ENCODE data around the gene EPHB2.

Gene EPHB2

GRCh38 chr1:22869325-22869724 is 158.7 kb downstream of the EPHB2 start:
- DNase-seq (ENCODE audit: insufficient read length, low spot score) (no peak), FAIRE-seq (no peak)
- TF ChIP-seq TAF1 (IDR thresholded peaks at IDR 0.05; ENCODE audit: low read depth, low read length) (no peak), PAX5 (IDR thresholded peaks at IDR 0.05; ENCODE audit: insufficient read depth, low read length, severe bottlenecking) (no peak), POLR2AphosphoS5 (IDR thresholded peaks at IDR 0.05; ENCODE audit: low read depth, low read length) (no peak), SPI1 (IDR thresholded peaks at IDR 0.05; ENCODE audit: low read depth, low read length) (no peak), POLR2A (IDR thresholded peaks at IDR 0.05; ENCODE audit: low read depth, low read length) (no peak), POU2F2 (IDR thresholded peaks at IDR 0.05; ENCODE audit: low read depth, low read length) (no peak)

GRCh38 chr1:22870201-22870871 is 159.7 kb downstream of the EPHB2 start:
- no peak for FAIRE-seq
- TF ChIP-seq POLR2A (IDR thresholded peaks at IDR 0.05; ENCODE audit: low read depth, low read length) (no peak), POLR2AphosphoS5 (IDR thresholded peaks at IDR 0.05; ENCODE audit: low read depth, low read length) (no peak), SPI1 (IDR thresholded peaks at IDR 0.05; ENCODE audit: low read depth, low read length) (no peak), PAX5 (IDR thresholded peaks at IDR 0.05; ENCODE audit: insufficient read depth, low read length, severe bottlenecking) (no peak), TAF1 (IDR thresholded peaks at IDR 0.05; ENCODE audit: low read depth, low read length) (no peak), POU2F2 (IDR thresholded peaks at IDR 0.05; ENCODE audit: low read depth, low read length) (no peak)
- DNase-seq (ENCODE audit: insufficient read length, low spot score) = no peak

- no peak for TF ChIP-seq POLR2A (IDR thresholded peaks at IDR 0.05; ENCODE audit: low read depth, low read length)
- TF ChIP-seq POU2F2 (IDR thresholded peaks at IDR 0.05; ENCODE audit: low read depth, low read length) = no peak
- TF ChIP-seq PAX5 (IDR thresholded peaks at IDR 0.05; ENCODE audit: insufficient read depth, low read length, severe bottlenecking) = no peak
- no peak for TF ChIP-seq TAF1 (IDR thresholded peaks at IDR 0.05; ENCODE audit: low read depth, low read length)
- TF ChIP-seq SPI1 (IDR thresholded peaks at IDR 0.05; ENCODE audit: low read depth, low read length) = no peak
- TF ChIP-seq POLR2AphosphoS5 (IDR thresholded peaks at IDR 0.05; ENCODE audit: low read depth, low read length) = no peak
- no peak for FAIRE-seq
- no peak for DNase-seq (ENCODE audit: insufficient read length, low spot score)
Measured at GRCh38 chr1:22872981-22873664, 162.5 kb downstream of the EPHB2 start.

- FAIRE-seq (no peak), DNase-seq (ENCODE audit: insufficient read length, low spot score) (no peak)
- no peak for TF ChIP-seq POLR2AphosphoS5 (IDR thresholded peaks at IDR 0.05; ENCODE audit: low read depth, low read length)
- TF ChIP-seq POLR2A (IDR thresholded peaks at IDR 0.05; ENCODE audit: low read depth, low read length) = no peak
- TF ChIP-seq TAF1 (IDR thresholded peaks at IDR 0.05; ENCODE audit: low read depth, low read length) = no peak
- no peak for TF ChIP-seq PAX5 (IDR thresholded peaks at IDR 0.05; ENCODE audit: insufficient read depth, low read length, severe bottlenecking)
- no peak for TF ChIP-seq POU2F2 (IDR thresholded peaks at IDR 0.05; ENCODE audit: low read depth, low read length)
- no peak for TF ChIP-seq SPI1 (IDR thresholded peaks at IDR 0.05; ENCODE audit: low read depth, low read length)
Measured at GRCh38 chr1:22874785-22875184, 164.1 kb downstream of the EPHB2 start.

- no peak for FAIRE-seq
- DNase-seq (ENCODE audit: insufficient read length, low spot score) = no peak
- no peak for TF ChIP-seq POLR2AphosphoS5 (IDR thresholded peaks at IDR 0.05; ENCODE audit: low read depth, low read length)
- no peak for TF ChIP-seq POU2F2 (IDR thresholded peaks at IDR 0.05; ENCODE audit: low read depth, low read length)
- TF ChIP-seq POLR2A (IDR thresholded peaks at IDR 0.05; ENCODE audit: low read depth, low read length) = no peak
- TF ChIP-seq SPI1 (IDR thresholded peaks at IDR 0.05; ENCODE audit: low read depth, low read length) = no peak
- TF ChIP-seq PAX5 (IDR thresholded peaks at IDR 0.05; ENCODE audit: insufficient read depth, low read length, severe bottlenecking) = no peak
- TF ChIP-seq TAF1 (IDR thresholded peaks at IDR 0.05; ENCODE audit: low read depth, low read length) = no peak
Measured at GRCh38 chr1:22875241-22875640, 164.6 kb downstream of the EPHB2 start.

DNA sequence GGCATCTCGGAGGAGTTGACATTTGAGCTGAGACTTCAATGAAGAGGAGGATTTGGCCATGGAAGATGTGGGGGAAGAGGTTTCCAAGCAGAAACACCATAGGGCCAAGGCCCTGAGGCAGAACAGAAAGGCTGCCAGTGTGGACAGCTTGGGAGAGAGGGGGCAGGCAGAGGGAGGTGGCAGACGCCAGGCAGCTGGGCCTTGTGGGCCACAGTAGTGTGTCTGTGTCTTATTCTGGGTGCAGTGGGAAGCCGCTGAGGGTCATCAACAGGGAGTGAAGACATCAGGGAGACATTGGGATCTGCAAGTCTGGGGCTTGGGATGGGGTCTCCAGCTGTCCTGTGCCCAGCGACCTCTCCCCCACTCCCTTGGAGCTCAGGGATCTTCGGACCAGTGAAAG is 165.2 kb downstream of the EPHB2 start:
- DNase-seq (ENCODE audit: insufficient read length, low spot score) = no peak
- TF ChIP-seq PAX5 (IDR thresholded peaks at IDR 0.05; ENCODE audit: insufficient read depth, low read length, severe bottlenecking) = no peak
- FAIRE-seq = no peak

DNA sequence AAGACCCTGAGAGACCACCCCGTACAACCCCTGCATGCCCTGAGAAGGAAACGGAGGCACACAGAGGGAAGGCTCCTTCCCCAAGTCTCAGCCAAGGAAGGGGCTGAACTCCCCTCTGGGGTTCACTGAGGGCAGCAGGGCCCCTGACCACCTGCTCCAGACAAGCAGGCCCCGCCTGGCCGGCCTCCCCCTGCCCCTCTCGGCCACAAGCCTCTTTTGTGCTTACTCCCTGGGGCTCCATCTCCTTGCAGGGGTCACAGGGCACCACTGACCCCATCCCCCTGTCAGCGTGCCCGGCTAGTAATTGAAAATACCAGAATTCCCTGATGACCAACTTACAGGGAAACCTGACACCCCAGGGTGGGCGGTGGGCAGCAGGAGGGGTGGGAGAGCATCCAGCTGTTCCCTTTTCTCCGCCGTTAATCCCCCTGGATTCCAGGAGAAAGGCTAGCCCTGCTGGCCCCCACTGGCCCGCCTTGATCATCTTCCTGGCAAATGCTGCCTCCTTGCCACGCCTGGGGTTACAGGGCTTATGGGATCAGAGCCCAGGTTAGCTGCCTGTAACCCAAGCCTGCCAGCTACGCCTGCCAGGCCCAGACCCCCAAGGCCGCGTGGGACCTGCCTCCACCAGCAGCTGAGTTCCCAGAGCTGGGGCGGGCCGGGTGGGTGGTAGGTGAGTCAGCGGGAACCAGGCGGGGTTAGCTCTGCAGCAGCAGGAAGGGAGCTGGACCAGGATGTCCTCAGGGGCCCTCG is 165.9 kb downstream of the EPHB2 start:
- no peak for TF ChIP-seq POLR2AphosphoS5 (IDR thresholded peaks at IDR 0.05; ENCODE audit: low read depth, low read length)
- no peak for TF ChIP-seq PAX5 (IDR thresholded peaks at IDR 0.05; ENCODE audit: insufficient read depth, low read length, severe bottlenecking)
- TF ChIP-seq TAF1 (IDR thresholded peaks at IDR 0.05; ENCODE audit: low read depth, low read length) = no peak
- TF ChIP-seq SPI1 (IDR thresholded peaks at IDR 0.05; ENCODE audit: low read depth, low read length) = no peak
- TF ChIP-seq POU2F2 (IDR thresholded peaks at IDR 0.05; ENCODE audit: low read depth, low read length) = no peak
- TF ChIP-seq POLR2A (IDR thresholded peaks at IDR 0.05; ENCODE audit: low read depth, low read length) = no peak
- FAIRE-seq (no peak), DNase-seq (ENCODE audit: insufficient read length, low spot score) (no peak)

- TF ChIP-seq TAF1 (IDR thresholded peaks at IDR 0.05; ENCODE audit: low read depth, low read length) = no peak
- TF ChIP-seq SPI1 (IDR thresholded peaks at IDR 0.05; ENCODE audit: low read depth, low read length) = no peak
- TF ChIP-seq POLR2AphosphoS5 (IDR thresholded peaks at IDR 0.05; ENCODE audit: low read depth, low read length) = no peak
- no peak for FAIRE-seq
Measured at GRCh38 chr1:22877112-22877915, 166.7 kb downstream of the EPHB2 start.

DNA sequence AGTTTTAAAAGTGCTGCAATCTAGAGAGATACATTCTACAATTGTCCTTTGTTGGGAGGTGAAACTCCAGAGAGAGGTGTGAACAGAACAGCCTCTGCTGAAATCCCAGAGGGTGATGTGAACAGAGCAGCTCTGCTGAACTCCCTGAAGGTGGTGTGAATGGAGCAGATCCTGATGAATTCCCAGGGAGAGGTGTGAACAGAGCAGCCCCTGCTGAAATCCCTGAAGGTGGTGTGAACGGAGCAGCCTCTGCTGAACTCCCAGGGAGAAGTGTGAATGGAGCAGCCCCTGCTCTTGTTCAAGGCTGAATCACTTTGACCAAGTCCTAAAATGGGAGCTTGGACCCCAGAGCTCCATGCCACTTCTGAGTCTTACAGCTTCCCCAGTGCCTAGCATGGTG is 167.3 kb downstream of the EPHB2 start:
- FAIRE-seq (no peak), DNase-seq (ENCODE audit: insufficient read length, low spot score) (no peak)
- TF ChIP-seq TAF1 (IDR thresholded peaks at IDR 0.05; ENCODE audit: low read depth, low read length) = no peak

More at GRCh38 chr1:22877112-22877915, 166.7 kb downstream of the EPHB2 start:
- no peak for DNase-seq (ENCODE audit: insufficient read length, low spot score)
